ENCODE data around the gene DHRS11. TPM values are rescaled to one million over a fixed set of nuclear protein-coding genes. Genes with fewer than 3 reads are reported as not detected.

DHRS11 gene
- total and polyA plus RNA-seq, 8 donors, result 9.3 to 13.7 (median 12.4) TPM

GRCh38 chr17:36632916-36633771 lies 41.5 kb downstream of the DHRS11 start:
- Histone ChIP-seq H3K36me3 (no peaks in the 10 kb centered on the region), H3K4me3 (no peak overlapping the region), H3K27me3 (peaks cover 7 to 51% of the 10 kb centered on the region in 2 donors), H3K9me3 (no peaks in the 10 kb centered on the region), H3K4me1 (no peaks in the 10 kb centered on the region), H3K27ac (no peak overlapping the region)
- DNase-seq, result no peak
- ATAC-seq, result no peak
- intact Hi-C loops (cut with DNase I), result no loop called here
- no peak for TF ChIP-seq CTCF (IDR thresholded peaks at IDR 0.05)

- no peak overlapping the region for H3K27ac ChIP-seq
- H3K4me1 ChIP-seq, result peaks cover 8 to 10% of the 10 kb centered on the region in 2 donors
- ATAC-seq, result no peak
- DNase-seq, result no peak
- peaks cover 59 to 99% of the 10 kb centered on the region in 2 donors for H3K27me3 ChIP-seq
- H3K9me3 ChIP-seq, result no peaks in the 10 kb centered on the region
- no peak for TF ChIP-seq CTCF (IDR thresholded peaks at IDR 0.05)
- no peak overlapping the region for H3K4me3 ChIP-seq
- intact Hi-C loops (cut with DNase I), result no loop called here
- no peaks in the 10 kb centered on the region for H3K36me3 ChIP-seq
Measured at GRCh38 chr17:36640346-36640745, 48.7 kb downstream of the DHRS11 start.

- Histone ChIP-seq H3K27ac (no peak overlapping the region), H3K9me3 (no peaks in the 10 kb centered on the region), H3K27me3 (peaks cover 59 to 99% of the 10 kb centered on the region in 2 donors), H3K4me1 (peaks cover 8 to 10% of the 10 kb centered on the region in 2 donors), H3K4me3 (no peak overlapping the region), H3K36me3 (no peaks in the 10 kb centered on the region)
- DNase-seq, result no peak
- no peak for ATAC-seq
- TF ChIP-seq CTCF (IDR thresholded peaks at IDR 0.05), result no peak
- intact Hi-C loops (cut with DNase I), result no loop called here
Measured at GRCh38 chr17:36640836-36641235, 49.2 kb downstream of the DHRS11 start.

GRCh38 chr17:36641331-36641876 lies 49.7 kb downstream of the DHRS11 start:
- Histone ChIP-seq H3K36me3 (no peaks in the 10 kb centered on the region), H3K4me3 (peak overlapping the region in 1 of 2 donors; percentile 7), H3K4me1 (peaks cover 8 to 10% of the 10 kb centered on the region in 2 donors), H3K27ac (no peak overlapping the region), H3K27me3 (peaks cover 59 to 99% of the 10 kb centered on the region in 2 donors), H3K9me3 (no peaks in the 10 kb centered on the region)
- ATAC-seq (no peak), DNase-seq (no peak)
- TF ChIP-seq CTCF (IDR thresholded peaks at IDR 0.05), result no peak
- intact Hi-C loops (cut with DNase I), result no loop called here
